Smooth muscle cell of the umbilical artery (primary cell): ENCODE measurements around the gene USP21. TPM values are rescaled to one million over a fixed set of nuclear protein-coding genes. Genes with fewer than 3 reads are reported as not detected.

ENCODE experiments used
- total RNA-seq: library from RNA; depleted of rRNA; stranded (reverse); fragments of >200 nt; gene quantifications from 2 replicates; pipeline ENCODE4 v1.2.3, GENCODE V29; 2014

The USP21 gene, protein sequence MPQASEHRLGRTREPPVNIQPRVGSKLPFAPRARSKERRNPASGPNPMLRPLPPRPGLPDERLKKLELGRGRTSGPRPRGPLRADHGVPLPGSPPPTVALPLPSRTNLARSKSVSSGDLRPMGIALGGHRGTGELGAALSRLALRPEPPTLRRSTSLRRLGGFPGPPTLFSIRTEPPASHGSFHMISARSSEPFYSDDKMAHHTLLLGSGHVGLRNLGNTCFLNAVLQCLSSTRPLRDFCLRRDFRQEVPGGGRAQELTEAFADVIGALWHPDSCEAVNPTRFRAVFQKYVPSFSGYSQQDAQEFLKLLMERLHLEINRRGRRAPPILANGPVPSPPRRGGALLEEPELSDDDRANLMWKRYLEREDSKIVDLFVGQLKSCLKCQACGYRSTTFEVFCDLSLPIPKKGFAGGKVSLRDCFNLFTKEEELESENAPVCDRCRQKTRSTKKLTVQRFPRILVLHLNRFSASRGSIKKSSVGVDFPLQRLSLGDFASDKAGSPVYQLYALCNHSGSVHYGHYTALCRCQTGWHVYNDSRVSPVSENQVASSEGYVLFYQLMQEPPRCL
- 7.7 and 11.0 TPM in 2 replicates for total RNA-seq

GRCh38 chr1:161159087-161159912 lies at the start of gene USP21:
Gene USP21 (plus strand): TSS chr1:161159500. CDS start chr1:161160641, 1,141 bp downstream.

DNA sequence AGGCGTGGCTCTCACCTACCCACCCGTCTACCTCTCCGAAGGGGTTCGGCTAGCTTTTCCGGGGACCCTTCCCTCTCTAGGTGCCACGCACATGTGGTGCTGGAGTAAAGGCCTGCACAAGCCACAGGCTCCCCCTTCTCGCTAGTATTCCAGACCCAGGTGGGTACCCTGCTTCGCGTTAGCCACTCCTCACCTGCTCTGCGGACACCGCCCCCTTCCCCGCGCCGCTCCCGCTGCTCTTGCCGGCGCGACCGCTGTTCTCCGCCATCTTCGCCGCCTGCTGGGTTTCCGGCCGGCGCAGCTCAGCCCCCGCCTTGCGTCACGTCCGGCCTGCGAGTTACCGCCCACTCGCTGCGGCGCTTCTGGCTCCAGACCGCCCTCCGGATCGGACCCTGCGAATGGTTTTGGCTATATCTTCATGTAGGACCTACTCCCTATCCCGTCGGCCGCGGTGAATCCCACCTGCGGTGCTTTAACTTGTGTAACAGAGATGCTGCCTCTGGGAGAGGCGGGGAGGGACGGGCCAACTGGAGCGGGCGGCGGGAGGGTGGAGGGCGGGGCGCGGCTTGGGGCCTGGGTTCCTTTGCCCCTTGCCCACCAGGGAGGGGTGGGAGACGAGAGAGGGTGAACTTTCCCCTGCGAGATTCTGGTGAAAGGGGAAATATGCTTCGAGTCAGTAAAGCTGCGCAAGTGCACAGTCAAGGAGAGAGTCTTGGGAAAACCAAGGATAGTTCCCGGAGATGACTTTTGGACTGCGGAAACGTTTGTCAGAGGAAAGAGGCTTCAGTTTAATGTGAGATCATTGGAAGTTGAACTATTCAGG lies 41.3 kb upstream of the USP21 start, which contains the start of the genes NIT1 and PFDN2:
NIT1 (plus strand) TSS at position 347 of the 823 bp plus-strand sequence; CDS start at position 419, 72 bp downstream.
PFDN2 (minus strand) TSS at position 279 of the 823 bp plus-strand sequence; CDS start at position 268, 11 bp downstream.

GRCh38 chr1:161132410-161133219 lies 26.7 kb upstream of the USP21 start, which contains the start of gene DEDD:
Gene DEDD (minus strand): TSS chr1:161132667. CDS start chr1:161124462, 8,205 bp downstream.

DNA sequence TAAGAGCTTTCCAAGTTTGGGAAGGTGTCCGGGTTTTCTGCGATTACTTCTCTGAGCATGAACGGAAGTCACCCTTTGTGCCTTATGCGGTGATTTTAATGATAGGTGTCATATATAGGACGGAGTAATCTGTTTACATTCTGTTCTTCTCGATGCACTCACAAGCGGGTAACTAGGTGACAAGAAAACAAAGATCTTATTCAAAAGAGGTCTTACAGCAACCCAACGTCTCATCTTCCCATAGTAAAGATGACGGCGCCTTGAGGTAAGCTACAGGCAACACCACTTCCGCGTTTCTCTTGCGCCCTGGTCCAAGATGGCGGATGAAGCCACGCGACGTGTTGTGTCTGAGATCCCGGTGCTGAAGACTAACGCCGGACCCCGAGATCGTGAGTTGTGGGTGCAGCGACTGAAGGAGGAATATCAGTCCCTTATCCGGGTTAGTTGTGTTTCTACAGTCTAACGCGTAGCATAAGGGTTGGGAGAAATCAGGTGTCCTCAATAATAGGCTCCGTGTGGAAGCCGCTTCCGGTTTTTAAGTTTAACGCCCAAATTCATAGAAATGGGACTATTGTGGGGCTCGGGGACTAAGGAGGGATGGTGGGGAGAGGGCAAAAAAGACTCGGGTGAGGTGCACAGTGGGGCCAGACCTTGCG lies 5.5 kb upstream of the USP21 start, which contains the start of gene UFC1:
UFC1 (plus strand) TSS at position 297 of the 656 bp plus-strand sequence; CDS start at position 317, 20 bp downstream.

DNA sequence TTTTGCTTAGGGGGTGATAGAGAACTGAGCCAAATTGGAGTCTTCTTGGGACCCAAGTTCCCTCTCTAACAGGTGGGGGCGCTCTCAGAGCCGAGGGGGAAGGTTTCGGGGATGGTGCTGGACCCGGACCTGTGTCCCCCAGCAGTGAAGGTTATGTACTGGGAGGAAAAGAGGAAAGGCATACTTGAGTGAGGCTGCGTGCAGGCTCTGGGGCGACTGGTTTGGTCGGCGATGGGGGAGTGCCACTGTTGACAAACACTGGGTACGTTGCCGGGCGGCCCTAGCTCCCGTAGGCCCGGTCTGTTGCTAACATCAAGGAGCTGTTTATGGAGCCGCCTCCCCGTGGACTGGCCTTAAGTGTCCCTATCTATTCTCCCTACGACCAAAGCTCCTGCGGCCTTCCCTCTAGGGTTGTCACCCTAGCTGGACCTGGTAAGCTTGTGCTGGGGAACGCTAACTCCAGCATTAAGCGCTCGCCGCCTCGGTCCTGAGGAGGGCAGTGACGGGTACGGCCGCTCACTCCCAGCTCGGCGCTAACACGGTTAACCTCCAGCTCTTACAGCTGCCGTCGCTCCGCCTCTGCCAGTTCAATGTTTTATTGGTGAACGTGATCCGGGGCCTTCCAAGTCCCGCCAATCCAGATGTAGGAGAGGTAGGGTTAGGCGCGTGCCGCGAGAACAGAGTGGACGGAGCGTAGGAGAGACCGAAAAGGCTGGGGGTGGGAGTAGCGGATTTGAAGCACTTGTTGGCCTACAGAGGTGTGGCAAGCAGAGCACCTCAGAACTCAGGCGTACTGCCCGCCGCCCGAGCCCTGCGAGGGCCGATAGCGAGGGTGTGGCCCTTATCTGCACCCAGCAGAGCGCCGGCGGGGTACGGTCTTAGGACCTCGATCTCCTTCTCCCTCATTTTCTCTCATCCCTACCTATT lies 6.7 kb downstream of the USP21 start, which contains the start of gene PPOX:
PPOX (plus strand) TSS at position 685 of the 927 bp plus-strand sequence. CDS start 422 bp downstream, outside the sequence.

DNA sequence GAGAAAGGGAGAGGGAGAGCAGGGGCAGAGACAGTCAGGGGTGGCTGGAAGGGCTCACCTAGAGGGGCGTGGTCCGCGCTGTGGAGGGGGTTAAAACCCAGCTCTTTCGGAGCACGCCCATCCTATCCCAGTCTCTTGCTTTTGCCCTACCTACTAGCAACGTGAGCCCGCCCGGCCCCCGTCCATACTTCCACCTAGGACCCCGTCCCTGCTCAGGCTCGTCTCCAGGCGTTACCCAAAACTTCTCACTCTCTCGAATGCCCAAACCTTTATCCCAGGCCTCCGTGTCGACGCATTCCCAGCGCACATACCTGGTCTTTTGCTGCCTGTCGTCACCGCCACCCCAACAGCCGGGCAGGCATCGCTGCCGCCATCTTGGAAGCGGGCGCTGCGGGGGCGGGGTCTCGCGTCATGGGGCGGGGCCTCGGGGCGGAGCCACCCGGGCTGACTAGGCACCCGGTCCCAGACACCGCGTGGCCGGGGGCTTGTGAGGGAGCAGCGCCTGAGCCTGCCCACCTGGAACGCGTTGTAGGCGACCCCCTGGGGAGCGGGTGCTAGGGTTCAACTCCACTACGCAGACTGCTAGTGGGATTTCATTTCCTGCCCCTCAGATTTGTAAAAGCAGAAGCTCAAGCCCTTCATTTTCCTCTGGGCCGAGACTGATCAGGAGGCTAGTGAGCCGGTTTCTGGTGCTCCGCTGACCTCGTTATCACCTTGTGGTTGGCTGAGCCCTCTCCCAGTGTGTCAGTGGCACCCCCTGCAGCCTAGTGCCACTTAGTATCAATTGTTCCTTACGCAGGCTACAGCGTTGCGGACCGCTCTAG lies 18.0 kb downstream of the USP21 start, which contains the start of gene B4GALT3:
B4GALT3 (minus strand) TSS at position 396 of the 824 bp plus-strand sequence. CDS start 1,447 bp downstream, outside the sequence.

DNA sequence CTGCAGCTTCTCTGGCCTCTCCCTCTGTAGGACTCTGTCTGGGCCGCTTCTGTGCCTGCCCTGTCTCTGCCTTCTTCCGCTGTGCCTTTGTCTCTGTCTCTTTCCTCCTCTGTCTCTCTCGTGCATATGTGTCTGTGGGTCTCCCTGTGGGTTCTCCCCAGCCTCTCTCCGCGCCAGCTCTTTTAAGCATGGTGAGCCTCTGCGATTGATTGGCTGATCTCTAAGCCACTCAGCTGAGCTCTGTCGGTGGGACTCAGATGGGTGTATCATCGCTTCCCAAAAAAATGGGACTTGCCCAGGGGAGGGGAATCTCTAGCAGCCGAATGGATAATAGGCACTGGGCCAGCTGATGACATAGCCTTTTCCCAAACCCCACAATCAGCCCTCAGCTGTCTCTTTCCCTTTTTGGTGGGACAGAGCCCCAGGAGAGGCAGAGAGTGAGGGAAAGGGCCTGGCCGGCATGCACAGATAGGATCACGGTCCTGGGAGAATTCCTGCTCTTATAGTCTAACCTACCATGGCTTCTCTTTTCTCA lies 39.7 kb downstream of the USP21 start, which contains the start of gene ADAMTS4:
ADAMTS4 (minus strand) TSS at position 158 of the 535 bp plus-strand sequence. CDS start 427 bp downstream, outside the sequence.

DNA sequence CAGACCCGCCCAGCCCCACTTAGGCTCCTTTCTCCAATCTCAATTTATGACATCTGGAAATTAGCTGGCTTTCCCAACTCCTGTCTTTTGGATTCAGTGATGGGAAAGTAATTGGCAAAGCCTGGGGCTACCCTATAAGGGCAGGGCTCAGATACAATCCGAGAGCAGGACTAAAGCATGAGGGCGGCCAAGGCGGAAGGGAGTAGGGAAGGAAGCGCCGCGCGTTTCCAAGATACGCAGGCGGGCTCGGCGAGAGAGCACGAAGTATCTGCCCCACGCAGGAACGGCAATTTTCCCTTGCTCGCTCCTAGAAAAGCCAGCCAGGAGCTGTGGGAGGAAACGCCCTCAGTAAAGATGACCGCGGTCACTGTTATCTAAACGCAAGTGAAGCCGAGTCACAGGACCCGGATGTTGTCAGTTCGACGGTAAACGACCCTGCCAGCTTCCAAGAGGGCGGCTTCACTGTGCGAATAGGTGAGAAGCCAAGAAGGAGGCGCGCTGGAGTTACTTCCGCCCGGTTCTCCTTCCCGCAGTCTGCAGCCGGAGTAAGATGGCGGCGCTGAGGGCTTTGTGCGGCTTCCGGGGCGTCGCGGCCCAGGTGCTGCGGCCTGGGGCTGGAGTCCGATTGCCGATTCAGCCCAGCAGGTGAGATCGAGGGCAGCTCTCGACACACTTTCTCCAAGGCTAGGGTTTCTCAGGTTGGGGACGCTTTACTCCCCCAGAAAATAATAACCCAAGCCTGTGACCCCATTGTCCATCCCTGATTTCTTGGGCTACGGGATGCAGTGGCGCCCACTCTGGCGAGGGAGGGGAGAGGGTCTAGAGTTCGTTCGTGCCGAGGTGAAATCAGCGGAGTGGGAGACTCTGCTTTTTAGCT lies 42.8 kb downstream of the USP21 start, which contains the start of gene NDUFS2:
NDUFS2 (plus strand) TSS at position 532 of the 877 bp plus-strand sequence; CDS start at position 551, 19 bp downstream.

GRCh38 chr1:161215076-161215475 lies 55.8 kb downstream of the USP21 start, which contains the start of gene FCER1G:
Gene FCER1G (plus strand): TSS chr1:161215295. CDS start chr1:161215322, 27 bp downstream.

Other genes starting within 250 kb of the USP21 start
- not detected in 2 replicates for gene ITLN2, start 204.7 kb upstream of the USP21 start, total RNA-seq
- gene F11R, start 138.3 kb upstream of the USP21 start, total RNA-seq, result 21.2 and 23.2 TPM in 2 replicates
- gene TSTD1, start 120.5 kb upstream of the USP21 start, total RNA-seq, result 10.7 and 17.8 TPM in 2 replicates
- 49.4 and 76.0 TPM in 2 replicates for gene USF1, start 113.5 kb upstream of the USP21 start, total RNA-seq
- gene ARHGAP30, start 89.6 kb upstream of the USP21 start, total RNA-seq, result 0.05 TPM in 1 of 2 replicates, not detected in the other
- gene NECTIN4, start 69.9 kb upstream of the USP21 start, total RNA-seq, result 0.30 and 1.8 TPM in 2 replicates
- gene KLHDC9, start 61.1 kb upstream of the USP21 start, total RNA-seq, result 1.2 and 1.5 TPM in 2 replicates
- 45.1 and 49.0 TPM in 2 replicates for gene PFDN2, start 41.5 kb upstream of the USP21 start, total RNA-seq
- gene NIT1, start 41.4 kb upstream of the USP21 start, total RNA-seq, result 19.1 and 21.1 TPM in 2 replicates
- 18.1 and 29.1 TPM in 2 replicates for gene DEDD, start 26.8 kb upstream of the USP21 start, total RNA-seq
- 81.8 and 134 TPM in 2 replicates for gene UFC1, start 5.5 kb upstream of the USP21 start, total RNA-seq
- 9.2 and 9.7 TPM in 2 replicates for gene PPOX, start 6.9 kb downstream of the USP21 start, total RNA-seq
- 36.8 and 40.1 TPM in 2 replicates for gene B4GALT3, start 18.0 kb downstream of the USP21 start, total RNA-seq
- gene ADAMTS4, start 39.6 kb downstream of the USP21 start, total RNA-seq, result 14.3 and 20.3 TPM in 2 replicates
- 145 and 146 TPM in 2 replicates for gene NDUFS2, start 42.9 kb downstream of the USP21 start, total RNA-seq
- 0.59 TPM in 1 of 2 replicates, not detected in the other for gene FCER1G, start 55.8 kb downstream of the USP21 start, total RNA-seq
- not detected in 2 replicates for gene APOA2, start 64.1 kb downstream of the USP21 start, total RNA-seq
- 8.0 and 9.0 TPM in 2 replicates for gene TOMM40L, start 66.6 kb downstream of the USP21 start, total RNA-seq
- gene NR1I3, start 78.7 kb downstream of the USP21 start, total RNA-seq, result not detected in 2 replicates
- not detected in 2 replicates for gene PCP4L1, start 99.2 kb downstream of the USP21 start, total RNA-seq
- 0.88 and 0.89 TPM in 2 replicates for gene MPZ, start 150.5 kb downstream of the USP21 start, total RNA-seq
- 32.7 and 38.2 TPM in 2 replicates for gene SDHC, start 154.9 kb downstream of the USP21 start, total RNA-seq
- gene CFAP126, start 208.4 kb downstream of the USP21 start, total RNA-seq, result not detected in 2 replicates